Measurements from ENCODE around the gene WDR27.

GRCh38 chr6:169589293-169589692 is 112.5 kb downstream of the WDR27 start:
- no peak for TF ChIP-seq CTCF (conservative IDR thresholded peaks at IDR 0.05; ENCODE audit: low read length)
- no peak for TF ChIP-seq EZH2phosphoT487 (IDR thresholded peaks at IDR 0.05; ENCODE audit: borderline replicate concordance)

Measured in Loucy (cell line).